Hematopoietic multipotent progenitor cell treated with erythropoietin and hydrocortisone succinate and interleukin-3 and kit ligand, for 15 days (in vitro differentiated cells): Measurements from ENCODE around the gene MAPT.
"Not testable (repeated sequence)": the region's sequence is repeated elsewhere in the genome, so short reads cannot be mapped to it uniquely, and the experiment has no call there.

ENCODE experiments used
- DNase-seq: peaks from one replicate; pipeline ENCODE4 v3.0.0-alpha.2; 2015; ENCODE audit warnings: low spot score

The MAPT gene

GRCh38 chr17:45862127-45862526, 32.2 kb upstream of the MAPT start:
- not testable (repeated sequence) for DNase-seq

DNA sequence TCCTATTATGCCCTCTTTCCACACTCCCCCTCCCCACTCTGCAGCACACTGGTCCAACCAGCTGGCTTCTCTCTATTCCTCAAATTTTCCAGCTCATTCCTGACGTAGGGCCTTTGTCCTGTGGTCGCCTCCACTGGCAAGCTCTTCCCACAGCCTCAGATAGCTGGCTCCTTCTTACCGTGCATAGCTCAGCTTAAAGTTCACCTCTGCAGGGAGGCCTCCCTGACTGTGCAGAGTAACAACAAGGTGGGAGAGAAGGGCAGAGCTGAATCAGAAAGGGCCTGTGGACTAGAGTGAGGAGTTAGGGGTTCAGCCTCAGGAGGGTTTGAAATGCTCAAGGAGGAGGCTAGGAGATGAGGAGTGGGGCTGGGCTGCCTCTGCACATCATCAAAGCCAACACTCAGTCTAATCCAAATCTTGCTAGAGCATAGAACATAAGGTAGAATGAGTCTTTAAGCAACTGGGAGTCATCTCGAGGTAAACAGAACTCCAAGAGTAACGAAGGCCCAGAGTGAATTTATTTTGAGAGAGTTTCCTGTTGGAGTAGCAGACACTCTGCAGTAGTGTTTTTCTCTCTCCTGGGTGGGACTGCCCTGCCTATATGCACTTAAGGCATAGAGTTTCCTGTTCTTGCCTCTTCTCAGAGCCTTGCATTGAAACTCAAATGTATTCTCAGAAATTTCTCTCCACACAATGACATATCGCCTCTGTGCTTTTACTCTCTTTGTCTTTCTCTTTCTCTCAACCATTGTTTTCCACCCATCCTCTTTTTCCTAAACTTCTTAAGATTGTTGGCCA, 30.3 kb upstream of the MAPT start:
- no peak for DNase-seq

DNA sequence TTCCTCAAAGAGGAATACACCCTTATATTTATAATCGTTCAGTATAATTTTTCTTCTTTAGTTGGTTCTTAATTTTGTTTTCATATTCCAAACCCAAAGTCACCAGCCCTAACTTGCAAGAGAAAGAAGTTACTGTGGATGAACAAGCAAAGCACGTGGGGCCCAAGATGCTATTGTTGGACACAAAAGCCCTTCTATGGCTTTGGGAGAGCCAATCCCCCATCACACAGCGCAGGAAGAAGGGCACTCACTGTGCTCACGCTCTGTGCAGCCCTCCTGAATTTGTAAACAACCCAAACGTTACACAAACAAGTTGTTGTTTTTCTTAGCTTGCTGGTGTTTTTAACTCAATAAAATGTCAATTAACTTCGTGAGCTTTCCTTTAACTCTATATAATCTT, 27.2 kb upstream of the MAPT start:
- DNase-seq = no peak

DNA sequence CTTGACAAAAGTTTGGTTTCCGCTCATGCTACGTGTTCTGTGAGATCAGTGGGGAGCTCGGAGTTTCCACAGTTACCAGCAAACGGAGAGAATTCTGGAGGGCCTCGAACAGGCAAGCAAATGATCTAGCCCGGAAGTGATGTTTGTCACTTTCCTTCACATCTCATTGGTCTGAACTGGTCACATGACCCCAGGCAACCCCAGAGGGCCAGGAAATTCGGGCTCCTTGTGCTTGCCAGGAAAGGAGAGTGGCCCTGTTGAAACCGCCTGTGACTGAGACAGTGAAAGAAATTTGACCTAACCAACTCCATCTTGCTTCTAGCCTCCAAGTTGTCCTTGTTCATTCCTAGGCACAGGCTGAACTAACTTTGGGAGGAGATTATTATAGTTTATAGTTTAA, 26.7 kb upstream of the MAPT start:
- DNase-seq = no peak

DNA sequence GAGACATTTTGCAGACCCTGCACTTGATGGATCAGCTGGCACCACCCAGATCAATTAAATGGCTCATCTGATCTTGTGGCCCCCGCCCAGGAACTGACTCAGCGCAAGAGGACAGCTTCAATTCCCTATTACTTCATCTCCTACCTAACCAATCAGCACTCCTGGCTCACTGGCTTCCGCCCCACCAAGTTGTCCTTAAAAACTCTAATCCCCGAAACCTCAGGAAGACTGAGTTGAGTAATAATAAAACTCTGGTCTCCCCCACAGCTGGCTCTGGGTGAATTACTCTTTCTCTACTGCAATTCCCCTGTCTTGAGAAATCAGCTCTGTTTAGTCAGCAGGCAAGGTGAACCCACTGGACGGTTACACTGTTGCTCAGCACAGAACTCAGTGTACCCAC, 26.1 kb upstream of the MAPT start:
- no peak for DNase-seq

GRCh38 chr17:45869676-45870341, 24.5 kb upstream of the MAPT start:
- no peak for DNase-seq

- no peak for DNase-seq
Observed at GRCh38 chr17:45870342-45870974, 23.9 kb upstream of the MAPT start.

DNA sequence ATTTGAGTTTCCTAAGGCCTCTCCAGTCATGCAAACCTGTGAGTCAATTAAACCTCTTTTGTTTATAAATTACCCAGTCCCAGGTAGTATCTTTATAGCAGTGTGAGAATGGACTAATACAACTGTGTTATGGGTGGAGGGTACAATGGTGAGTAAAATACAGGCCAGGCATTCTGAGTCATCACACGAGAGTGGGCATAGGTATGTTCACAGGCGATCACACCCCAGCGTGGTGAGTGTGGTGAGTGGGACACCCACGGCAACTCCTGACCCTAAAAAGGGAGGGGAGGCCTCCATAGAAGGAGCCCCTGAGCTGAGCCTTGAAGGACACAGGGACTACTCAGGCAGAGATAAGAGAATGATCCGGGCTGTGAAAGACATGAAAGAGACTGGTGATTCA, 22.6 kb upstream of the MAPT start:
- no peak for DNase-seq

- no peak for DNase-seq
Observed at GRCh38 chr17:45873728-45874127, 20.6 kb upstream of the MAPT start.

GRCh38 chr17:45874151-45874550, 20.2 kb upstream of the MAPT start:
- no peak for DNase-seq

DNA sequence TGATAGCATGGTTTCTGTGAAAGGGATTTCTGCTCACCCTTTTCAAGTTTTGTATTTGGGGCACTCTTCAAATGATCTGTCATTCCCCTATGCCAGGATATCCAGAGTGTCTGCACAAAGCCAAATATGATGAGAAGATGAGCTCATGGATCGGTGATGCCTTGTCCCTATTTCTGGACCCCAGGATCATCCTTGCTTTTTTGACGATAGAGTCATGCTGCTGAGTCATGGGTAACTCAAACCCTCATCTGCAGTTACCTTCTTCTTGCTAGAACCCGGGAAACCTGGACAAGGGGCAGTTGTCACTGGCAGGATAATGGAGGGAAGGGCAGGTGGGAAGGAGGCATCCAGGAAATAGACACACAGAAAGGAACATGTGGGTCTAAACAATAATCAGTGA, 17.8 kb upstream of the MAPT start:
- DNase-seq = no peak

GRCh38 chr17:45877467-45877866, 16.9 kb upstream of the MAPT start:
- DNase-seq = no peak

DNA sequence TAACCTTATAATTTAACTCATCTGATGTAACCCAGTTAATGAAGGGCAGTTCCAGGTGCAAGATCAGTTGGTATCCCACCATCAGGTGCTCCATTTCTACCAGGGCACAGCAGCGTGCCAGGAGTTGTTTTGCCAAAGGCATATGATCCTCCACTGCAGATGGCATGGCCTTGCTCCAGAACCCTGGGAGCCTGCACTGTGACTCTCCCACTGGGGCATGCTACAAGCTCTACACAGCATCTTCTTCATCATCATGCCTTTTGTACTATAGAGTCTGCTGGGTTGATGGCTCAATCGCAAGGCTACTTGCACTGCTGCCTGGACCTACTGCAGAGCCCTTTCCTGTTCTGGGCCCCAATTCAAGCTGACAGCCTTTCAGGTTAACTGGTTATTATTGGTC, 11.3 kb upstream of the MAPT start:
- DNase-seq = no peak

GRCh38 chr17:45886852-45887251, 7.5 kb upstream of the MAPT start:
- DNase-seq = no peak

DNA sequence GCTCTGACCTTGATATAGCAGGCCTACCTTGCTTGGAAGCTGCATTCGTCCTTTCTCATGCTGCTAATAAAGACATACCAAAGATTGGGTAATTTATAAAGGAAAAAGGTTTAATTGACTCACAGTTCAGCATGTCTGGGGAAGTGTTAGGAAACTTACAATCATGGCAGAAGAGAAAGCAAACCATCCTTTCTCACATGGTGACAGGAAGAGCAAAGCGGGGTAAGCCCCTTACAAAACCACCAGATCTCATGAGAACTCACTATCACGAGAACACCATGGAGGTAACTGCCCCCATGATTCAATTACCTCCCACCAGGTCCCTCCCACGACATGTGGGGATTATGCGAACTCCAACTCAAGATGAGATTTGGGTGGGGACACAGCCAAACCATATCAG, 6.0 kb upstream of the MAPT start:
- no peak for DNase-seq

DNA sequence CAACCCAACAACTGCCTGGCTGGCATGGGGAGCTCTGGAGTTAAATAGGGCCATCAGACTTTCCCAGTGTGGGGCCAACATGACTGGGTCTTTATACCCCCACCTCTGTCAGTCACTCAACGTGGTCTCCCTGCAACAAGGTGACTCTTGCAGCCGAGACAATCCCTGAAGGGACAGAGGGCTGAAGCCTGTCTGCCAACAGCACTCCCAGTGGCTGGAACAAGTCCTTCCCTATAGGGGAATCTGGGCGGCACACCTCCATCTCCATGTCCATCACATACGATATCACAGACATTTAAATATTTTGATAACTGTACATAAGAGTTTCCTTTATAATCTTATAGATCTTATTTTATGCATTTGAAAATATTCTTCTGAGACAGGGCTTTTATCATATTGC, 4.8 kb upstream of the MAPT start:
- no peak for DNase-seq

GRCh38 chr17:45893725-45894021, 681 bp upstream of the MAPT start:
- no peak for DNase-seq

- no peak for DNase-seq
Observed at GRCh38 chr17:45895304-45895968, 1.1 kb downstream of the MAPT start.

GRCh38 chr17:45895969-45896785, 1.8 kb downstream of the MAPT start:
- no peak for DNase-seq

DNA sequence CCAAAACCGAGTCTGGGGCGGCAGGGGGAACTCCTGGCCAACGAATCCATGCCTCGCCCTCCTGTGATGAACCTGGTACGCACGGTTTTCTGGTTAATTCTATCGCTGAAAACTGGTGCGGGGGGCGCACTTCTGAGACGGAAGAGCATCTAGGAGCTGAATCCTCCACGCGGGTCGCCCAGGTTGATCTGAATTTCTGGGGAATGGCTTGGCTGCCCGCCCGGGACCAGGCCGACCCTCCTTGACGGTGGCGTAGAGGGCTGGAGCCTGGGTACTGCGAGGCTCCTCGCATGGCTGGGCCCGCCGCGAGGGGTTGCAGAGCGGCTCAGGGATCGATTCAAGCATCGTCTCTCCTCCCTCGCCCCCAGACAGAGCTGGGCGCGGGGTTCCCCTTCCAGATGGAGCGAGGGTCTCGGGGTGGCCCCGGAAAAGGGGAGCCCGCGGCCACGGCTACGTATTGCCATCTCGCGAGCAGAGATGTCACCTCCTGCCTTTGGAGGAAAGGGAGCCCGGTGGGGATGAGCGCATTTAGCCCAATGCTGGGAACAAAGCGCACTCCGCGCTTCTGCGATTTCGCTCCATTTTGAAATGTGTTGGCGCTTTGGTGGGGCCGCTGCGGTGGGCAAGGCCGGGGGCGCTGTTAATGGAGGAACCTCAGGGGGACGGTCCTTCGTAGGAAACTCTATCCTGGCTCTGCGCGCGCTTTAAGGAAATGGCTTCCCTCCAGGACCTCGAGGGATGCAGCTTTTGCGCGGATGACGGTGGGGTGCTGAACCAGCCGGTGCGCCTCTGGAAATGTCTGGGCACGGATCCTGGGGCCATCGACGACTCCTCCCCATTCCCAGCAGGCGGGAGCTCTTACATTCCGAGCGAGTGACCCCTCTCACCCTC, 2.7 kb downstream of the MAPT start:
- DNase-seq = no peak

DNA sequence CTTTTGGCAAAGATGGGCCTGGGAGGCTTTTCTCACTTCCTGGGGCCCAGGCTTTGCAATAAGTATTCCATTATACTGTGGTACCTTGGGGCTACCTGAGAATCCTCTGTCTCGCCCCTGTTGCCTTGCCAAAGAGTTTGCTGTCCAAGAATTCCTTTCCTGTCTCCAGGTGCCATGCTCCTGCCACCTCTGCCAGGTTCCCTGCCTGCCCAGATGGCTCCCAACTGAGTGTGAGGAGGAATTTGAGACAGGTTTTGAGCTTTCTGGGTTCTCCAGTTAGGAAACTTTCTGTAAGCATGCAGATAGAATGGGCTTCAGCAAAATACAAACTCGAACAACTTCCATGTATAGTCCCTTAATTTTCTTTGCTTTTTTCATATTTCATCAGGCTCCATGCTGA, 5.8 kb downstream of the MAPT start:
- no peak for DNase-seq
